Activated CD8-positive, alpha-beta memory T cell treated with anti-CD3 and anti-CD28 coated beads, Interleukin-2, amount 10 ng/mL, durations not matched to agents 7 days and 5 days (primary cell): ENCODE data around the gene ARHGAP32. TPM values are rescaled to one million over a fixed set of nuclear protein-coding genes. Genes with fewer than 3 reads are reported as not detected.

Experiments used
- ATAC-seq: fragments of 150-1000 bp; cut with Tn5 transposase; one replicate; pipeline ENCODE4 v1.10.0; 2021; ENCODE audit warnings: moderate library complexity
- CTCF ChIA-PET: fragments of 350-600 bp; sonication (Branson Sonifier 250); formaldehyde crosslinking; loops from one replicate; lab custom pipeline; 2021; ENCODE audit warnings: antibody characterized with exemption; lab: Charles Lee
- DNase-seq: peaks from one replicate; pipeline ENCODE4 v3.0.0-alpha.2; 2020
- H3K27ac Mint-ChIP-seq: one replicate; pipeline ENCODE4 v1.8.0; 2021; ENCODE audit warnings: mild to moderate bottlenecking, mixed read lengths
- H3K27me3 Mint-ChIP-seq: one replicate; pipeline ENCODE4 v1.8.0; 2021; ENCODE audit warnings: mixed read lengths
- H3K36me3 Mint-ChIP-seq: one replicate; pipeline ENCODE4 v1.8.0; 2021; ENCODE audit warnings: mild to moderate bottlenecking, mixed read lengths
- H3K4me1 Mint-ChIP-seq: one replicate; pipeline ENCODE4 v1.8.0; 2021; ENCODE audit warnings: mixed read lengths
- H3K4me3 Mint-ChIP-seq: one replicate; pipeline ENCODE4 v1.8.0; 2021; ENCODE audit warnings: mild to moderate bottlenecking, moderate library complexity, mixed read lengths
- H3K9me3 Mint-ChIP-seq: one replicate; pipeline ENCODE4 v1.8.0; 2022; ENCODE audit warnings: low read depth, mixed read lengths
- total RNA-seq, 2 experiments: library from RNA; stranded (reverse); gene quantifications; one replicate each; pipeline ENCODE4 v1.2.3, GENCODE V29; 2021

Gene ARHGAP32
- total RNA-seq, 2 experiments from 2014 or later = 1.0 to 1.3 TPM

- ATAC-seq (no peak), DNase-seq (no peak)
- H3K4me1 Mint-ChIP-seq = no peaks in the 10 kb centered on the region
- H3K27me3 Mint-ChIP-seq = peaks cover 31% of the 10 kb centered on the region
- CTCF ChIA-PET = interaction anchor here (1.3 to 3.8 kb wide), 3 partner anchors 12 to 66 kb away, joined by 4 to 23 read pairs (median 4); no protein-coding TSS in a partner anchor
- H3K4me3 Mint-ChIP-seq = no peak overlapping the region
- H3K9me3 Mint-ChIP-seq = no peaks in the 10 kb centered on the region
- no peaks in the 10 kb centered on the region for H3K36me3 Mint-ChIP-seq
- no peak overlapping the region for H3K27ac Mint-ChIP-seq
Measured at GRCh38 chr11:128947773-128948172, 244.4 kb downstream of the ARHGAP32 start.

GRCh38 chr11:128946648-128947047 lies 245.5 kb downstream of the ARHGAP32 start:
- Mint-ChIP-seq H3K27ac (no peak overlapping the region), H3K4me1 (no peaks in the 10 kb centered on the region), H3K4me3 (no peak overlapping the region), H3K36me3 (no peaks in the 10 kb centered on the region), H3K27me3 (peaks cover 29% of the 10 kb centered on the region), H3K9me3 (no peaks in the 10 kb centered on the region)
- CTCF ChIA-PET = interaction anchor here (1.8 to 3.8 kb wide), 2 partner anchors 10 to 62 kb away, joined by 6 to 23 read pairs; no protein-coding TSS in a partner anchor
- no peak for ATAC-seq
- no peak for DNase-seq

- no peaks in the 10 kb centered on the region for H3K9me3 Mint-ChIP-seq
- no peak overlapping the region for H3K27ac Mint-ChIP-seq
- no peak overlapping the region for H3K4me3 Mint-ChIP-seq
- no peaks in the 10 kb centered on the region for H3K4me1 Mint-ChIP-seq
- CTCF ChIA-PET = interaction anchor here (2.0 kb wide), 1 partner anchor 13 kb away, joined by 5 read pairs; no protein-coding TSS in a partner anchor
- ATAC-seq (no peak), DNase-seq (no peak)
- H3K36me3 Mint-ChIP-seq = no peaks in the 10 kb centered on the region
- H3K27me3 Mint-ChIP-seq = peaks cover 18% of the 10 kb centered on the region
Measured at GRCh38 chr11:128943428-128943976, 248.6 kb downstream of the ARHGAP32 start.

GRCh38 chr11:128942817-128943427 lies 249.2 kb downstream of the ARHGAP32 start, which contains the start of gene TP53AIP1:
TSS of gene TP53AIP1 (minus strand) at chr11:128942871. CDS start at chr11:128937818, 5,053 bp downstream.
- Mint-ChIP-seq H3K4me3 (no peak within 1 kb of the TSS), H3K27ac (no peak within 1 kb of the TSS), H3K9me3 (no peaks in the 10 kb centered on the region), H3K36me3 (no peaks in the 10 kb centered on the region), H3K27me3 (peaks cover 15% of the 10 kb centered on the region), H3K4me1 (no peaks in the 10 kb centered on the region)
- DNase-seq (no peak), ATAC-seq (no peak)
- CTCF ChIA-PET = interaction anchor here (2.0 kb wide), 1 partner anchor 13 kb away, joined by 5 read pairs; no protein-coding TSS in a partner anchor

- no peak for ATAC-seq
- no peaks in the 10 kb centered on the region for H3K4me1 Mint-ChIP-seq
- H3K27me3 Mint-ChIP-seq = peaks cover 12% of the 10 kb centered on the region
- no peak overlapping the region for H3K4me3 Mint-ChIP-seq
- no peak overlapping the region for H3K27ac Mint-ChIP-seq
- no peak for DNase-seq
- no peaks in the 10 kb centered on the region for H3K36me3 Mint-ChIP-seq
- CTCF ChIA-PET = interaction anchor here (0.6 kb wide), 1 partner anchor 1288 kb away, joined by 4 read pairs; no protein-coding TSS in a partner anchor
- H3K9me3 Mint-ChIP-seq = no peaks in the 10 kb centered on the region
Measured at GRCh38 chr11:128942272-128942612, 249.9 kb downstream of the ARHGAP32 start.

GRCh38 chr11:128941573-128942271 lies 250.4 kb downstream of the ARHGAP32 start:
- no peak for ATAC-seq
- Mint-ChIP-seq H3K4me1 (no peaks in the 10 kb centered on the region), H3K4me3 (no peak overlapping the region), H3K36me3 (no peaks in the 10 kb centered on the region), H3K9me3 (no peaks in the 10 kb centered on the region), H3K27ac (no peak overlapping the region), H3K27me3 (peaks cover 12% of the 10 kb centered on the region)
- CTCF ChIA-PET = interaction anchor here (0.6 kb wide), 1 partner anchor 1288 kb away, joined by 4 read pairs; no protein-coding TSS in a partner anchor
- DNase-seq = no peak

- ATAC-seq = no peak
- Mint-ChIP-seq H3K27me3 (peaks cover 12% of the 10 kb centered on the region), H3K9me3 (no peaks in the 10 kb centered on the region), H3K36me3 (no peaks in the 10 kb centered on the region), H3K4me3 (no peak overlapping the region), H3K4me1 (no peaks in the 10 kb centered on the region), H3K27ac (no peak overlapping the region)
- DNase-seq = no peak
- CTCF ChIA-PET = no interaction called here
Measured at GRCh38 chr11:128941110-128941509, 251.0 kb downstream of the ARHGAP32 start.

GRCh38 chr11:128940603-128941002 lies 251.5 kb downstream of the ARHGAP32 start:
- Mint-ChIP-seq H3K36me3 (no peaks in the 10 kb centered on the region), H3K9me3 (no peaks in the 10 kb centered on the region), H3K27ac (no peak overlapping the region), H3K27me3 (peaks cover 11% of the 10 kb centered on the region), H3K4me3 (no peak overlapping the region), H3K4me1 (no peaks in the 10 kb centered on the region)
- ATAC-seq (no peak), DNase-seq (no peak)
- CTCF ChIA-PET = no interaction called here

GRCh38 chr11:128940156-128940555 lies 252.0 kb downstream of the ARHGAP32 start:
- no peak for ATAC-seq
- Mint-ChIP-seq H3K27ac (no peak overlapping the region), H3K27me3 (peaks cover 9% of the 10 kb centered on the region), H3K36me3 (no peaks in the 10 kb centered on the region), H3K4me1 (no peaks in the 10 kb centered on the region), H3K9me3 (no peaks in the 10 kb centered on the region), H3K4me3 (no peak overlapping the region)
- DNase-seq = no peak
- CTCF ChIA-PET = no interaction called here

GRCh38 chr11:128939591-128939990 lies 252.5 kb downstream of the ARHGAP32 start:
- ATAC-seq (no peak), DNase-seq (no peak)
- no peaks in the 10 kb centered on the region for H3K9me3 Mint-ChIP-seq
- CTCF ChIA-PET = no interaction called here
- no peak overlapping the region for H3K27ac Mint-ChIP-seq
- peaks cover 8% of the 10 kb centered on the region for H3K27me3 Mint-ChIP-seq
- H3K36me3 Mint-ChIP-seq = no peaks in the 10 kb centered on the region
- no peak overlapping the region for H3K4me3 Mint-ChIP-seq
- H3K4me1 Mint-ChIP-seq = no peaks in the 10 kb centered on the region

- Mint-ChIP-seq H3K27me3 (no peaks in the 10 kb centered on the region), H3K4me3 (no peak overlapping the region), H3K9me3 (no peaks in the 10 kb centered on the region), H3K36me3 (no peaks in the 10 kb centered on the region), H3K27ac (no peak overlapping the region), H3K4me1 (no peaks in the 10 kb centered on the region)
- CTCF ChIA-PET = interaction anchor here (0.6 kb wide), 1 partner anchor 77 kb away, joined by 3 read pairs; no protein-coding TSS in a partner anchor
- ATAC-seq = no peak
- no peak for DNase-seq
Measured at GRCh38 chr11:128938156-128938885, 253.8 kb downstream of the ARHGAP32 start.

- H3K36me3 Mint-ChIP-seq = no peaks in the 10 kb centered on the region
- ATAC-seq = no peak
- CTCF ChIA-PET = no interaction called here
Measured at GRCh38 chr11:128937480-128937879, 254.6 kb downstream of the ARHGAP32 start.

More at GRCh38 chr11:128937480-128937879, 254.6 kb downstream of the ARHGAP32 start:
- Mint-ChIP-seq H3K4me3 (no peak overlapping the region), H3K27ac (no peak overlapping the region), H3K9me3 (no peaks in the 10 kb centered on the region), H3K27me3 (no peaks in the 10 kb centered on the region), H3K4me1 (no peaks in the 10 kb centered on the region)
- DNase-seq = no peak
